Measurements from ENCODE around the gene FAM186B. TPM values are rescaled to one million over a fixed set of nuclear protein-coding genes. Genes with fewer than 3 reads are reported as not detected.

The FAM186B gene
- polyA plus RNA-seq, 2 of the 4 experiments (the other 2 are of a cell fraction) = 0.04 to 0.08 TPM

GRCh38 chr12:49609875-49610154, 4.4 kb upstream of the FAM186B start:
- Histone ChIP-seq H3K9me3 (peaks cover 7% of the 10 kb centered on the region; the same call in 1 of the 3 replicates), H3K4me2 (no peak overlapping the region), H3K4me3 (no peak overlapping the region), H3K4me1 (no peaks in the 10 kb centered on the region), H3K27ac (no peak overlapping the region)
- WGBS (ENCODE audit: missing lambda C conversion rate) = 20% methylated on average over 1 of the region's 1 CpG
- ATAC-seq (peak; percentile 34 to 76; a peak in 3 of 6 replicates), DNase-seq (ENCODE audit: low read depth in 1 of 2, low spot score in 1 of 2) (peak in 1 of 2 experiments; percentile 26), FAIRE-seq (no peak)
- TF ChIP-seq RAD21 (conservative IDR thresholded peaks at IDR 0.05 in 1 of 2, IDR thresholded peaks at IDR 0.05 in 1 of 2) (peak in 1 of 2 experiments; percentile 16; a peak in 1 of 5 replicates), MYC (IDR thresholded peaks at IDR 0.05; ENCODE audit: borderline replicate concordance, low read length) (no peak), HES2 (IDR thresholded peaks at IDR 0.05) (no peak), CTCF (IDR thresholded peaks at IDR 0.05) (0 out of 3 replicates have a peak, but pooled peaks have one; percentile 10)
- ChIA-PET POLR2A (no interaction called here), CTCF (interaction anchor here (1.6 to 1.8 kb wide), 2 partner anchors 31 to 267 kb away, joined by 3 to 4 read pairs; no protein-coding TSS in a partner anchor)

DNA sequence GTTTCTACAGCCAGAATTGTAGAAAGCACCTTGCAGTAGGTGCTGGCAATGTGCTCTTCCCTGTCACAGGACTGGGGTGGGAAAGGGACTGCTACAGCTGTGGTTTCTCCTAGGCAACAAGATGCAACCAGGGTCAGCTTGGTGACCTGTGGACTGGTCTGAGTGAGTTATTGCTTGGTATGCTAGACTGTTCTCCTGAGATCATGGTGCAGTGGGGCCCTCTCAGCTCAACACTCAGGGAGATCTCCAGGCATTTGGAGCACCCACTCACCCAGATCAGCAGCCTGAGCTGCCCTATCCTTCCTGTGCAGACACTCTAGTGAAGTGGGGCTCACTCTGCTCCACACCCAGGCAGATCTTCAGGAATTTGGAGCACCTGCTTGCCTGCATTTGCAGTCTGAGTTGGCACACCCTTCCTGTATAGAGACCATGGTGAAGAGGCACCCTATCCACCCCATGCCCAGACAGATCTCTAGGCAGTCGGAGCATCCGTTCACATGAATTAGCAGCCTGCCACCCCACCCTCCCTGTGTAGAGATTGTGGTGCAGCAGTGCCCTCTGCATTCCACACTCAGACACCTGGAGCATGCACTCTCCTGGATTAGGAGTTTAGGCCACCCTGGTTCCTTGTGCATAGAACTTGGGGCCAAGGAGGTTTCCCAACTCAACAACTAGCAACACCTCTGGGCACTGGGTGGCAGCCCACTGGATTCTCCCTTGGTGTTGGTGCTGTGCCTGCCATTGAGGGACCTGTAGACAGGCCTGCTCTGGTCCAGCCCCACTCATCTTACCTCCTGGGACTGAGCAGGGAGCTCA, 3.8 kb upstream of the FAM186B start:
- no peak overlapping the region for H3K4me3 ChIP-seq
- ChIA-PET CTCF (interaction anchor here (1.0 to 1.8 kb wide), 2 partner anchors 14 to 267 kb away, joined by 3 to 4 read pairs; partner anchors contain the start of gene PRPF40B), POLR2A (no interaction called here)
- FAIRE-seq = no peak
- H3K9me3 ChIP-seq = peaks cover 7% of the 10 kb centered on the region; the same call in 1 of the 3 replicates
- WGBS (ENCODE audit: missing lambda C conversion rate) = 80% methylated on average over 1 of the region's 2 CpGs
- DNase-seq (ENCODE audit: low read depth in 1 of 2, low spot score in 1 of 2) = no peak
- peak; percentile 56 to 61; a peak in 5 of 6 replicates for ATAC-seq
- H3K4me1 ChIP-seq = no peaks in the 10 kb centered on the region
- no peak overlapping the region for H3K4me2 ChIP-seq
- TF ChIP-seq RAD21 (conservative IDR thresholded peaks at IDR 0.05 in 1 of 2, IDR thresholded peaks at IDR 0.05 in 1 of 2) (no peak), SMC3 (IDR thresholded peaks at IDR 0.05) (no peak), CHD2 (IDR thresholded peaks at IDR 0.05; ENCODE audit: low read length, partially characterized antibody) (no peak), HES2 (IDR thresholded peaks at IDR 0.05) (no peak), CEBPB (IDR thresholded peaks at IDR 0.05) (no peak), CHD4 (IDR thresholded peaks at IDR 0.05; ENCODE audit: borderline replicate concordance) (no peak), FOSB (CRISPR knock-in tag; IDR thresholded peaks at IDR 0.05) (no peak), HEYL (CRISPR knock-in tag; IDR thresholded peaks at IDR 0.05) (no peak), NFE2L2 (conservative IDR thresholded peaks at IDR 0.05; ENCODE audit: low read length) (no peak), PBX3 (IDR thresholded peaks at IDR 0.05) (no peak), ZC3H11A (IDR thresholded peaks at IDR 0.05) (no peak), CBX8 (IDR thresholded peaks at IDR 0.05) (no peak), JUN (IDR thresholded peaks at IDR 0.05) (no peak), REST (IDR thresholded peaks at IDR 0.05) (no peak), HOXB13 (CRISPR knock-in tag; IDR thresholded peaks at IDR 0.05; ENCODE audit: low read depth) (no peak), CTCF (IDR thresholded peaks at IDR 0.05) (no peak)
- TF ChIP-seq, protein P1, sequence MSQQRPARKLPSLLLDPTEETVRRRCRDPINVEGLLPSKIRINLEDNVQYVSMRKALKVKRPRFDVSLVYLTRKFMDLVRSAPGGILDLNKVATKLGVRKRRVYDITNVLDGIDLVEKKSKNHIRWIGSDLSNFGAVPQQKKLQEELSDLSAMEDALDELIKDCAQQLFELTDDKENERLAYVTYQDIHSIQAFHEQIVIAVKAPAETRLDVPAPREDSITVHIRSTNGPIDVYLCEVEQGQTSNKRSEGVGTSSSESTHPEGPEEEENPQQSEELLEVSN (IDR thresholded peaks at IDR 0.05; ENCODE audit: borderline replicate concordance, low read depth) = no peak
- H3K27ac ChIP-seq = no peak overlapping the region

Data from A549 (cell line).